GM21619 (cell line): ENCODE data around the gene LRRFIP1.
A peak's percentile ranks its signal among the peaks of the same experiment; 100 is the strongest.
"Not testable (repeated sequence)": the region's sequence is repeated elsewhere in the genome, so short reads cannot be mapped to it uniquely, and the experiment has no call there.

ENCODE experiments used
- ATAC-seq: cut with Tn5 transposase; IDR thresholded peaks from one replicate; pipeline ENCODE4 v1.9.1; 2021; ENCODE audit not compliant: unreplicated experiment

The LRRFIP1 gene

GRCh38 chr2:237627441-237628246 lies at the start of gene LRRFIP1:
LRRFIP1 (plus strand) TSS chr2:237627587; CDS start chr2:237627645, 58 bp downstream.
- ATAC-seq: no peak

- no peak for ATAC-seq
These were observed 49.2 kb upstream of the LRRFIP1 start for GRCh38 chr2:237577956-237578870.

GRCh38 chr2:237581326-237581725 lies 46.1 kb upstream of the LRRFIP1 start:
- no peak for ATAC-seq

GRCh38 chr2:237581751-237582746 lies 45.3 kb upstream of the LRRFIP1 start:
- ATAC-seq: peak; percentile 66

- ATAC-seq: no peak
These were observed 43.7 kb upstream of the LRRFIP1 start for GRCh38 chr2:237583385-237584295.

- ATAC-seq: no peak
These were observed 41.7 kb upstream of the LRRFIP1 start for GRCh38 chr2:237585590-237586221.

- no peak for ATAC-seq
These were observed 39.2 kb upstream of the LRRFIP1 start for GRCh38 chr2:237588044-237588696.

- no peak for ATAC-seq
These were observed 36.9 kb upstream of the LRRFIP1 start, which contains the start of gene RAB17 for GRCh38 chr2:237590272-237591140. RAB17 (minus strand) TSS chr2:237590734; CDS start chr2:237586154, 4,580 bp downstream.

GRCh38 chr2:237591141-237591881 lies 36.1 kb upstream of the LRRFIP1 start:
- ATAC-seq: no peak

GRCh38 chr2:237592425-237592980 lies 34.9 kb upstream of the LRRFIP1 start:
- no peak for ATAC-seq

- no peak for ATAC-seq
These were observed 34.4 kb upstream of the LRRFIP1 start for GRCh38 chr2:237593036-237593435.

- ATAC-seq: no peak
These were observed 33.6 kb upstream of the LRRFIP1 start for GRCh38 chr2:237593596-237594320.

- no peak for ATAC-seq
These were observed 32.9 kb upstream of the LRRFIP1 start for GRCh38 chr2:237594514-237594871.

- not testable (repeated sequence) for ATAC-seq
These were observed 31.4 kb upstream of the LRRFIP1 start for GRCh38 chr2:237595829-237596519.

GRCh38 chr2:237596520-237597195 lies 30.7 kb upstream of the LRRFIP1 start:
- ATAC-seq: no peak
